HepG2 (cell line): ENCODE measurements around the gene UNC5B.

Source experiments
- AHR ChIP-seq: IDR thresholded peaks from 2 replicates; pipeline ENCODE4 v1.6.1; 2018; ENCODE audit warnings: missing genetic modification reagents, missing compliant biosample characterization
- CTCF ChIP-seq: sonication (generic); formaldehyde crosslinking; IDR thresholded peaks from 2 replicates; pipeline ENCODE4 v1.5.0; 2020; ENCODE audit warnings: mild to moderate bottlenecking, missing genetic modification reagents, moderate library complexity
- ESRRA ChIP-seq: sonication (generic); formaldehyde crosslinking; IDR thresholded peaks from 2 replicates; pipeline ENCODE4 v1.5.1; 2020; ENCODE audit warnings: mild to moderate bottlenecking, low read depth, missing genetic modification reagents
- EZH2 ChIP-seq: conservative IDR thresholded peaks from 2 replicates; pipeline ENCODE4 v1.6.1; 2012; ENCODE audit warnings: mild to moderate bottlenecking, low read depth, low read length, moderate library complexity
- FOXO1 ChIP-seq: sonication (generic); formaldehyde crosslinking; IDR thresholded peaks from 2 replicates; pipeline ENCODE4 v1.4.0; 2020; ENCODE audit warnings: missing genetic modification reagents
- HDAC1 ChIP-seq: sonication (generic); formaldehyde crosslinking; IDR thresholded peaks from 2 replicates; pipeline ENCODE4 v1.5.1; 2020; ENCODE audit warnings: mild to moderate bottlenecking, missing genetic modification reagents
- HOXD1 ChIP-seq: sonication (generic); formaldehyde crosslinking; IDR thresholded peaks from 2 replicates; pipeline ENCODE4 v1.5.0; 2020; ENCODE audit warnings: missing genetic modification reagents
- KDM3A ChIP-seq: IDR thresholded peaks from 2 replicates; pipeline ENCODE4 v1.6.1; 2018; ENCODE audit warnings: low read depth, missing compliant biosample characterization
- PAXIP1 ChIP-seq: sonication (generic); formaldehyde crosslinking; conservative IDR thresholded peaks from 2 replicates; pipeline ENCODE4 v1.4.0; 2020; ENCODE audit warnings: mild to moderate bottlenecking, missing genetic modification reagents, moderate library complexity
- POLR2AphosphoS2 ChIP-seq: IDR thresholded peaks from 2 replicates; pipeline ENCODE4 v1.6.1; 2011; ENCODE audit warnings: low read depth, low read length, improper control_type of control experiment
- POLR2AphosphoS5 ChIP-seq: IDR thresholded peaks from 2 replicates; pipeline ENCODE4 v1.6.1; 2012; ENCODE audit warnings: low read depth, low read length
- SRSF1 ChIP-seq: fragments of 200-400 bp; formaldehyde crosslinking; optimal IDR thresholded peaks from 2 replicates; pipeline ENCODE3; 2017; ENCODE audit warnings: mild to moderate bottlenecking, low read depth, low read length, moderate library complexity
- TF ChIP-seq, protein P1 (sequence below): IDR thresholded peaks from 2 replicates; pipeline ENCODE4 v1.6.1; 2016; ENCODE audit warnings: control low read depth
- TF ChIP-seq, protein P2 (sequence below): sonication (generic); formaldehyde crosslinking; IDR thresholded peaks from 2 replicates; pipeline ENCODE4 v1.9.0; 2021; ENCODE audit warnings: missing genetic modification reagents, mild to moderate bottlenecking, borderline replicate concordance

DNA sequence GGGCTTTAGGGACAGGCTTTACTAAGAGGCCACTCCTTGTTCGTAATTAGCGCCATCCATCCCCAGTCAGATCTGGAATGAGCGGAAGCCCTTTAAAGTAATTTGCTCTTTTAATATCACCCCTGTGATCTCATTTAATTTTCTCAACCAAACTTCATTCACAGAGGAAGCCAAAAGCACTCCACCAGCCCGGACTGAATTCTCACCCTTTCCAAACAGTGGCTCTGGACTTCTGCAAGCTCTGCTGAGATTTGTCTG is 43.1 kb downstream of the UNC5B start:
- TF ChIP-seq HDAC1 (no peak), EZH2 (no peak), SRSF1 (no peak), POLR2AphosphoS5 (no peak), AHR (CRISPR knock-in tag) (no peak), PAXIP1 (CRISPR knock-in tag) (no peak), CTCF (CRISPR knock-in tag) (no peak), HOXD1 (no peak), KDM3A (CRISPR knock-in tag) (no peak), FOXO1 (CRISPR knock-in tag) (no peak), ESRRA (CRISPR knock-in tag) (no peak), POLR2AphosphoS2 (no peak)
- TF ChIP-seq, protein P1, sequence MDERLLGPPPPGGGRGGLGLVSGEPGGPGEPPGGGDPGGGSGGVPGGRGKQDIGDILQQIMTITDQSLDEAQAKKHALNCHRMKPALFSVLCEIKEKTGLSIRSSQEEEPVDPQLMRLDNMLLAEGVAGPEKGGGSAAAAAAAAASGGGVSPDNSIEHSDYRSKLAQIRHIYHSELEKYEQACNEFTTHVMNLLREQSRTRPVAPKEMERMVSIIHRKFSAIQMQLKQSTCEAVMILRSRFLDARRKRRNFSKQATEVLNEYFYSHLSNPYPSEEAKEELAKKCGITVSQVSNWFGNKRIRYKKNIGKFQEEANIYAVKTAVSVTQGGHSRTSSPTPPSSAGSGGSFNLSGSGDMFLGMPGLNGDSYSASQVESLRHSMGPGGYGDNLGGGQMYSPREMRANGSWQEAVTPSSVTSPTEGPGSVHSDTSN (CRISPR knock-in tag), result no peak
- TF ChIP-seq, protein P2, sequence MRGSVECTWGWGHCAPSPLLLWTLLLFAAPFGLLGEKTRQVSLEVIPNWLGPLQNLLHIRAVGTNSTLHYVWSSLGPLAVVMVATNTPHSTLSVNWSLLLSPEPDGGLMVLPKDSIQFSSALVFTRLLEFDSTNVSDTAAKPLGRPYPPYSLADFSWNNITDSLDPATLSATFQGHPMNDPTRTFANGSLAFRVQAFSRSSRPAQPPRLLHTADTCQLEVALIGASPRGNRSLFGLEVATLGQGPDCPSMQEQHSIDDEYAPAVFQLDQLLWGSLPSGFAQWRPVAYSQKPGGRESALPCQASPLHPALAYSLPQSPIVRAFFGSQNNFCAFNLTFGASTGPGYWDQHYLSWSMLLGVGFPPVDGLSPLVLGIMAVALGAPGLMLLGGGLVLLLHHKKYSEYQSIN (CRISPR knock-in tag), result no peak
